Measurements from ENCODE around the gene MED14.

The MED14 gene

GRCh38 chrX:40729598-40730584, 5.5 kb downstream of the MED14 start:
- DNase-seq: no peak

- no peak for DNase-seq
These were observed 7.6 kb downstream of the MED14 start for GRCh38 chrX:40727581-40728252.

- no peak for DNase-seq
These were observed 8.2 kb downstream of the MED14 start for GRCh38 chrX:40727093-40727492.

- no peak for DNase-seq
These were observed 12.4 kb downstream of the MED14 start for GRCh38 chrX:40722930-40723329.

- no peak for DNase-seq
These were observed 13.7 kb downstream of the MED14 start for GRCh38 chrX:40721489-40722106.

- DNase-seq: no peak
These were observed 14.6 kb downstream of the MED14 start for GRCh38 chrX:40720792-40721191.

GRCh38 chrX:40720339-40720738, 15.0 kb downstream of the MED14 start:
- DNase-seq: no peak

GRCh38 chrX:40719731-40720130, 15.6 kb downstream of the MED14 start:
- no peak for DNase-seq

GRCh38 chrX:40719218-40719617, 16.1 kb downstream of the MED14 start:
- DNase-seq: no peak

- DNase-seq: no peak
These were observed 25.9 kb downstream of the MED14 start for GRCh38 chrX:40709395-40709794.

- DNase-seq: no peak
These were observed 29.6 kb downstream of the MED14 start for GRCh38 chrX:40705658-40706312.

- DNase-seq: peak; percentile 12
These were observed 34.6 kb downstream of the MED14 start for GRCh38 chrX:40700640-40701342.

- DNase-seq: no peak
These were observed 36.5 kb downstream of the MED14 start for GRCh38 chrX:40698851-40699250.

GRCh38 chrX:40694802-40695201, 40.5 kb downstream of the MED14 start:
- DNase-seq: no peak

GRCh38 chrX:40688929-40689328, 46.4 kb downstream of the MED14 start:
- DNase-seq: no peak

GRCh38 chrX:40687169-40687568, 48.2 kb downstream of the MED14 start:
- no peak for DNase-seq

GRCh38 chrX:40685362-40685918, 49.9 kb downstream of the MED14 start:
- no peak for DNase-seq

- DNase-seq: no peak
These were observed 51.2 kb downstream of the MED14 start for GRCh38 chrX:40684092-40684491.

- no peak for DNase-seq
These were observed 52.1 kb downstream of the MED14 start for GRCh38 chrX:40683245-40683644.

GRCh38 chrX:40671126-40671525, 64.2 kb downstream of the MED14 start:
- DNase-seq: no peak

GRCh38 chrX:40663880-40664630, 71.3 kb downstream of the MED14 start:
- DNase-seq: no peak
